ENCODE measurements around the gene DNTT.

The DNTT gene

GRCh38 chr10:96352582-96352981, 48.3 kb downstream of the DNTT start:
- TF ChIP-seq SPI1 (IDR thresholded peaks at IDR 0.05; ENCODE audit: borderline replicate concordance, low read depth) (no peak), GABPA (IDR thresholded peaks at IDR 0.05; ENCODE audit: low read depth) (no peak), CTCF (IDR thresholded peaks at IDR 0.05; ENCODE audit: insufficient read depth, low read length) (no peak), REST (IDR thresholded peaks at IDR 0.05; ENCODE audit: insufficient replicate concordance, low read depth) (no peak), POLR2AphosphoS5 (IDR thresholded peaks at IDR 0.05; ENCODE audit: low read depth) (no peak)
- H3K27me3 ChIP-seq (ENCODE audit: insufficient read depth, poor library complexity, severe bottlenecking): no peaks in the 10 kb centered on the region
- DNase-seq (ENCODE audit: low read depth in 1 of 2, low spot score in 1 of 2): no peak
- no peak overlapping the region for H3K27ac ChIP-seq (replicated peaks)
- H3K4me3 ChIP-seq (replicated peaks; ENCODE audit: insufficient read depth, low read length): no peak overlapping the region

- Histone ChIP-seq H3K4me3 (replicated peaks; ENCODE audit: insufficient read depth, low read length) (no peak overlapping the region), H3K27ac (replicated peaks) (no peak overlapping the region), H3K27me3 (ENCODE audit: insufficient read depth, poor library complexity, severe bottlenecking) (no peaks in the 10 kb centered on the region)
- DNase-seq (ENCODE audit: low read depth in 1 of 2, low spot score in 1 of 2): no peak
- no peak for TF ChIP-seq CTCF (IDR thresholded peaks at IDR 0.05; ENCODE audit: insufficient read depth, low read length)
- no peak for TF ChIP-seq SPI1 (IDR thresholded peaks at IDR 0.05; ENCODE audit: borderline replicate concordance, low read depth)
- no peak for TF ChIP-seq GABPA (IDR thresholded peaks at IDR 0.05; ENCODE audit: low read depth)
- TF ChIP-seq REST (IDR thresholded peaks at IDR 0.05; ENCODE audit: insufficient replicate concordance, low read depth): no peak
- no peak for TF ChIP-seq POLR2AphosphoS5 (IDR thresholded peaks at IDR 0.05; ENCODE audit: low read depth)
Observed at GRCh38 chr10:96357038-96357620, 52.9 kb downstream of the DNTT start.

GRCh38 chr10:96358851-96359540, 54.8 kb downstream of the DNTT start, which contains the start of gene OPALIN:
OPALIN (minus strand) TSS chr10:96359002; CDS start chr10:96358896, 106 bp downstream.
- DNase-seq (ENCODE audit: low read depth in 1 of 2, low spot score in 1 of 2): no peak
- Histone ChIP-seq H3K27ac (replicated peaks) (no peak within 1 kb of the TSS), H3K4me3 (replicated peaks; ENCODE audit: insufficient read depth, low read length) (no peak within 1 kb of the TSS), H3K27me3 (ENCODE audit: insufficient read depth, poor library complexity, severe bottlenecking) (no peaks in the 10 kb centered on the region)
- TF ChIP-seq CTCF (IDR thresholded peaks at IDR 0.05; ENCODE audit: insufficient read depth, low read length) (no peak), POLR2AphosphoS5 (IDR thresholded peaks at IDR 0.05; ENCODE audit: low read depth) (no peak), REST (IDR thresholded peaks at IDR 0.05; ENCODE audit: insufficient replicate concordance, low read depth) (no peak), SPI1 (IDR thresholded peaks at IDR 0.05; ENCODE audit: borderline replicate concordance, low read depth) (no peak)

Data from HL-60 (cell line).